ENCODE data around the gene HOOK2.

The HOOK2 gene

GRCh38 chr19:12783291-12783848 lies 8.0 kb upstream of the HOOK2 start:
- no peak for DNase-seq (ENCODE audit: low read depth)

GRCh38 chr19:12782424-12783290 lies 7.3 kb upstream of the HOOK2 start:
- DNase-seq (ENCODE audit: low read depth): peak; percentile 91

- no peak for DNase-seq (ENCODE audit: low read depth)
Measured at GRCh38 chr19:12782174-12782423, 6.7 kb upstream of the HOOK2 start.

GRCh38 chr19:12779162-12779993 lies 4.0 kb upstream of the HOOK2 start:
- DNase-seq (ENCODE audit: low read depth): peak; percentile 78

GRCh38 chr19:12778905-12779161 lies 3.5 kb upstream of the HOOK2 start:
- DNase-seq (ENCODE audit: low read depth): no peak

GRCh38 chr19:12778017-12778904 lies 2.9 kb upstream of the HOOK2 start:
- peak; percentile 70 for DNase-seq (ENCODE audit: low read depth)

- DNase-seq (ENCODE audit: low read depth): peak; percentile 65
Measured at GRCh38 chr19:12777217-12778016, 2.1 kb upstream of the HOOK2 start.

- DNase-seq (ENCODE audit: low read depth): peak; percentile 41
Measured at GRCh38 chr19:12773571-12773970, 1.8 kb downstream of the HOOK2 start.

GRCh38 chr19:12772323-12772722 lies 3.0 kb downstream of the HOOK2 start:
- DNase-seq (ENCODE audit: low read depth): peak; percentile 68

GRCh38 chr19:12770922-12771321 lies 4.4 kb downstream of the HOOK2 start:
- no peak for DNase-seq (ENCODE audit: low read depth)

GRCh38 chr19:12769689-12770088 lies 5.7 kb downstream of the HOOK2 start:
- DNase-seq (ENCODE audit: low read depth): no peak

- DNase-seq (ENCODE audit: low read depth): no peak
Measured at GRCh38 chr19:12767666-12768065, 7.7 kb downstream of the HOOK2 start.

- no peak for DNase-seq (ENCODE audit: low read depth)
Measured at GRCh38 chr19:12767150-12767549, 8.2 kb downstream of the HOOK2 start.

GRCh38 chr19:12766051-12766521 lies 9.3 kb downstream of the HOOK2 start:
- DNase-seq (ENCODE audit: low read depth): peak; percentile 73

GRCh38 chr19:12764698-12765097 lies 10.7 kb downstream of the HOOK2 start:
- DNase-seq (ENCODE audit: low read depth): no peak

- DNase-seq (ENCODE audit: low read depth): no peak
Measured at GRCh38 chr19:12763100-12763499, 12.3 kb downstream of the HOOK2 start.

- no peak for DNase-seq (ENCODE audit: low read depth)
Measured at GRCh38 chr19:12759686-12760085, 15.7 kb downstream of the HOOK2 start.

GRCh38 chr19:12757544-12758274 lies 17.6 kb downstream of the HOOK2 start:
- peak; percentile 69 for DNase-seq (ENCODE audit: low read depth)

- DNase-seq (ENCODE audit: low read depth): no peak
Measured at GRCh38 chr19:12756150-12756883, 19.0 kb downstream of the HOOK2 start.

Measured in fibroblast of gingiva (primary cell).